Kidney (tissue), 14 donors: ENCODE data around the gene RUBCNL. TPM values are rescaled to one million over a fixed set of nuclear protein-coding genes. Genes with fewer than 3 reads are reported as not detected.

Experiments used
- DNase-seq, 5 donors: peaks; one replicate each; pipeline ENCODE4 v3.0.0-alpha.2; 2013 to 2020
- FAIRE-seq: peaks from 2 replicates; lab custom pipeline; 2012; peaks lifted over from hg19 to GRCh38; lab: Jason Lieb, UNC
- H3K27ac ChIP-seq, 2 donors: one replicate each; pipeline ENCODE4 v1.7.0; 2013; ENCODE audit warnings: low read depth in 2 of 2, low read length in 2 of 2, inconsistent platforms in 1 of 2
- H3K27me3 ChIP-seq: one replicate; pipeline ENCODE4 v1.7.1; 2013; ENCODE audit warnings: low read length, inconsistent platforms; ENCODE audit not compliant: control insufficient read depth, insufficient read depth
- H3K36me3 ChIP-seq, 3 donors: one replicate each; pipeline versions ENCODE4 v1.7.0 to v1.7.1; 2013; ENCODE audit warnings: low read length in 3 of 3, control low read depth in 1 of 3, inconsistent platforms in 1 of 3; ENCODE audit not compliant: insufficient read depth in 3 of 3, control insufficient read depth in 2 of 3
- H3K4me1 ChIP-seq, 3 donors: one replicate each; pipeline versions ENCODE4 v1.7.0 to v1.7.1; 2013; ENCODE audit warnings: low read length in 3 of 3, inconsistent platforms in 1 of 3, low read depth in 1 of 3; ENCODE audit not compliant: control insufficient read depth in 2 of 3, insufficient read depth in 2 of 3
- H3K4me3 ChIP-seq, 3 donors: one replicate each; pipeline versions ENCODE4 v1.7.0 to v1.8.1; 2013; ENCODE audit warnings: low read length in 3 of 3, control low read depth in 1 of 3, inconsistent platforms in 1 of 3
- H3K9ac ChIP-seq, 3 donors: one replicate each; pipeline versions ENCODE4 v1.7.0 to v1.7.1; 2013; ENCODE audit warnings: low read length in 3 of 3, control low read depth in 1 of 3, inconsistent platforms in 1 of 3
- H3K9me3 ChIP-seq, 3 donors: one replicate each; pipeline versions ENCODE4 v1.7.0 to v1.7.1; 2013; ENCODE audit warnings: low read length in 3 of 3, control low read depth in 1 of 3, inconsistent platforms in 1 of 3; ENCODE audit not compliant: control insufficient read depth in 2 of 3, insufficient read depth in 1 of 3
- intact Hi-C: fragments of 100-400 bp; cut with DNase I; formaldehyde crosslinking; loops from one replicate; pipeline ENCODE4 v1.11.1; 2022
- polyA plus RNA-seq: library from polyadenylated mRNA; stranded (reverse); fragments of 350-450 nt; fragmentation: Illumina TruSeq; extraction: RNeasy Lipid Tissue Mini Kit (QIAGEN cat#74804); gene quantifications from one replicate; pipeline ENCODE4 v1.2.3, GENCODE V29; 2014; ENCODE audit warnings: low read depth, low replicate concordance; ENCODE audit not compliant: insufficient read depth
- total RNA-seq: library from RNA; stranded (reverse); fragmentation: NEBNext Ultra II Directional; extraction: Animal tissue kit (Norgen Biotek cat#: 25700); gene quantifications from one replicate; pipeline ENCODE4 v1.2.1, GENCODE V29; 2021
- TF ChIP-seq, protein P1 (sequence below): IDR thresholded peaks from 3 replicates; pipeline ENCODE4 v1.5.1; 2012; ENCODE audit warnings: mild to moderate bottlenecking, moderate library complexity, borderline replicate concordance; ENCODE audit not compliant: insufficient read depth; ENCODE audit errors: extremely low read depth
- donor health status: control.
- donor health status: control.
- donor health status: control.
- donor health status: control.
- donor health status: control.
- donor health status: DM: yes; HTN: yes; CAD: no.
- donor health status: Normal renal cell carcinoma (clear cell type).

Gene RUBCNL
- total and polyA plus RNA-seq, 2 donors from 2014 or later, result 0.54 to 4.6 TPM

DNA sequence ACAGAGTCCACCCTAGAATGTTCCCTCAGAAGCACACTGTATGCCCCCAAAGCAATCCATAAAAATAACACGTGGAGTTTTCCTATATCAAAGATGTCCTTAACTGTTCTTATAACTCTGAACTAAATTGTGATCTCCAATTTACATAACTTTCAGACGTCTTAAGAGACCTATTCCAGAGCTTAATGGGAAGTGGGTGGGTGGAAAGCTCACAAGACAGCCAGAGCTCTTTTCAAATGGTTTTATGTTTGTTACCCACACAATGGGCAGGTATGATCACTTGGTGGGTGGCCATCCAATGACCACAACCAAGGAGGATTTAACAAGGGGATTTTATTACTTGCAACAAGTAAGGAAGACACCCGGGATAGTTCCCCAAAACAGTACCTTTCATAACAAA, 93.6 kb downstream of the RUBCNL start:
- Histone ChIP-seq H3K9ac (no peak overlapping the region), H3K36me3 (no peaks in the 10 kb centered on the region), H3K4me1 (peaks cover 0 to 7% (median 0%) of the 10 kb centered on the region in 3 donors), H3K9me3 (no peaks in the 10 kb centered on the region), H3K27ac (no peak overlapping the region), H3K27me3 (no peaks in the 10 kb centered on the region), H3K4me3 (no peak overlapping the region)
- intact Hi-C loops, result no loop called here
- DNase-seq (no peak), FAIRE-seq (no peak)
- TF ChIP-seq, protein P1, sequence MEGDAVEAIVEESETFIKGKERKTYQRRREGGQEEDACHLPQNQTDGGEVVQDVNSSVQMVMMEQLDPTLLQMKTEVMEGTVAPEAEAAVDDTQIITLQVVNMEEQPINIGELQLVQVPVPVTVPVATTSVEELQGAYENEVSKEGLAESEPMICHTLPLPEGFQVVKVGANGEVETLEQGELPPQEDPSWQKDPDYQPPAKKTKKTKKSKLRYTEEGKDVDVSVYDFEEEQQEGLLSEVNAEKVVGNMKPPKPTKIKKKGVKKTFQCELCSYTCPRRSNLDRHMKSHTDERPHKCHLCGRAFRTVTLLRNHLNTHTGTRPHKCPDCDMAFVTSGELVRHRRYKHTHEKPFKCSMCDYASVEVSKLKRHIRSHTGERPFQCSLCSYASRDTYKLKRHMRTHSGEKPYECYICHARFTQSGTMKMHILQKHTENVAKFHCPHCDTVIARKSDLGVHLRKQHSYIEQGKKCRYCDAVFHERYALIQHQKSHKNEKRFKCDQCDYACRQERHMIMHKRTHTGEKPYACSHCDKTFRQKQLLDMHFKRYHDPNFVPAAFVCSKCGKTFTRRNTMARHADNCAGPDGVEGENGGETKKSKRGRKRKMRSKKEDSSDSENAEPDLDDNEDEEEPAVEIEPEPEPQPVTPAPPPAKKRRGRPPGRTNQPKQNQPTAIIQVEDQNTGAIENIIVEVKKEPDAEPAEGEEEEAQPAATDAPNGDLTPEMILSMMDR, result no peak

Other genes with a start within 250 kb of the RUBCNL start
- 73.5 TPM for gene LCP1, start 205.1 kb downstream of the RUBCNL start, total RNA-seq
- 5.6 TPM for gene LCP1, start 205.1 kb downstream of the RUBCNL start, polyA plus RNA-seq
- 0.31 TPM for gene LRRC63, start 175.3 kb downstream of the RUBCNL start, total RNA-seq
- gene LRRC63, start 175.3 kb downstream of the RUBCNL start, polyA plus RNA-seq, result 0.17 TPM
- 39.0 TPM for gene LRCH1, start 165.9 kb upstream of the RUBCNL start, total RNA-seq
- 10.2 TPM for gene LRCH1, start 165.9 kb upstream of the RUBCNL start, polyA plus RNA-seq